ENCODE data around the gene NELL2.

Gene NELL2

DNA sequence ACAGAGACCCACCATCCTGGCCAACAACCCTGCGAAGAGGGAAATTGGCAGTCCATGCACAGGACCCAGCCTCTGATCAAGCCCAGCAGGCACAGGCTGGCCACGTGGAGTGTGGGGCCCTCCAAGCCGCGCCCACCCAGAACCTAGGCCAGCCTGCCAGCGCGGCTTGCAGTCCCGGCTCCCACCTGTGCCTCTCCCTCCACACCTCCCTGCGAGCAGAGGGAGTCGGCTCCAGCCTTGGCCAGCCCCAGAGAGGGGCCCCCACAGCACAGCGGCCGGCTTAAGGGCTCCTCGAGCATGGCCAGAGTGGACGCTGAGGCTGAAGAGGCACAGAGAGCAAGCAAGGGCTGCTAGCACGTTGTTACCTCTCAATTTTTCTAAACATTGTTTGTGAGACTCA, 373.4 kb downstream of the NELL2 start:
- WGBS, 2 donors (ENCODE audit: extremely low coverage in 2 of 2, insufficient read length in 2 of 2, insufficient replicate concordance in 1 of 2): no CpG with 5 or more reads among the region's 14 CpGs
- Histone ChIP-seq H2BK5ac (ENCODE audit: low read length) (no peak overlapping the region), H3K14ac (ENCODE audit: low read length) (peak overlapping the region; percentile 38), H3K4ac (ENCODE audit: low read length) (peak overlapping the region; percentile 53), H3K4me1 (ENCODE audit: control insufficient read depth in 2 of 2, insufficient read depth in 1 of 2, low read depth in 1 of 2, low read length in 2 of 2) (peaks cover 0 to 2% of the 10 kb centered on the region in 2 donors), H3K4me2 (ENCODE audit: insufficient read depth, low read length, poor library complexity, severe bottlenecking) (no peak overlapping the region), H3K27ac (replicated peaks; ENCODE audit: low read length) (no peak overlapping the region), H3K9ac (ENCODE audit: low read depth, low read length, poor library complexity) (no peak overlapping the region), H3K79me1 (ENCODE audit: low read depth, low read length) (no peaks in the 10 kb centered on the region), H3K23ac (ENCODE audit: low read depth, low read length, poor library complexity) (no peak overlapping the region), H3K18ac (ENCODE audit: low read length) (peak overlapping the region; percentile 76), H2AFZ (ENCODE audit: low read length) (no peak overlapping the region), H2AK5ac (ENCODE audit: low read depth, low read length) (peak overlapping the region; percentile 81), H3K4me3 (ENCODE audit: low read length in 2 of 2) (no peak overlapping the region), H2BK12ac (ENCODE audit: low read length) (peak overlapping the region; percentile 10), H4K91ac (ENCODE audit: low read depth, low read length, poor library complexity) (no peak overlapping the region), H3K36me3 (replicated peaks in 1 of 2; ENCODE audit: control insufficient read depth in 2 of 2, insufficient read depth in 2 of 2, low read length in 2 of 2) (peaks cover 0 to 8% of the 10 kb centered on the region in 2 donors), H2BK15ac (ENCODE audit: low read length) (no peak overlapping the region), H3K9me3 (replicated peaks in 1 of 2; ENCODE audit: control insufficient read depth in 2 of 2, insufficient read depth in 1 of 2, low read depth in 1 of 2, low read length in 2 of 2) (peaks cover 0 to 2% of the 10 kb centered on the region in 2 donors), H2BK120ac (ENCODE audit: low read depth, low read length) (no peak overlapping the region), H3K27me3 (ENCODE audit: control insufficient read depth in 3 of 3, insufficient read depth in 3 of 3, low read depth in 1 of 3, low read length in 3 of 3) (no peaks in the 10 kb centered on the region), H4K8ac (ENCODE audit: low read depth, low read length) (no peak overlapping the region)
- DNase-seq (ENCODE audit: low spot score): no peak

DNA sequence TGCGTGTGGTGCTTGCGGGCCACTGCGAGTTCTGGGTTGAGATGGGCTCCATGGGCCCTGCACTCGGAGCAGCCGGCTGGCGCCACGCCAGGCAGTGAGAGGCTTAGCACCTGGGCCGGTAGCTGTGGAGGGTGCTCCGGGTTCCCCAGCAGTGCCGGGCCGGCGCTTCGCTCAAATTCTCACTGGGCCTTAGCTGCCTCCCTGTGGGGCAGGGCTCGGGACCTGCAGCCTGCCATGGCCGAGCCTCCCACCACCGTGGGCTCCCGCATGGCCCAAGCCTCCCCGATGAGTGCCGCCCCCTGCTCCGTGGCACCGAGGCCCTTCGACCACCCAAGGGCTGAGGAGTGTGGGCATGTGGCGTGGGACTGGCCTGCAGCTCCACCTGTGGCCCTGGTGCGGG, 375.7 kb downstream of the NELL2 start:
- H3K4me3 ChIP-seq (ENCODE audit: low read length in 2 of 2): no peak overlapping the region
- H2BK12ac ChIP-seq (ENCODE audit: low read length): no peak overlapping the region
- no peak overlapping the region for H4K91ac ChIP-seq (ENCODE audit: low read depth, low read length, poor library complexity)
- H3K36me3 ChIP-seq (replicated peaks in 1 of 2; ENCODE audit: control insufficient read depth in 2 of 2, insufficient read depth in 2 of 2, low read length in 2 of 2): no peaks in the 10 kb centered on the region
- H3K4me1 ChIP-seq (ENCODE audit: control insufficient read depth in 2 of 2, insufficient read depth in 1 of 2, low read depth in 1 of 2, low read length in 2 of 2): no peaks in the 10 kb centered on the region
- H3K23ac ChIP-seq (ENCODE audit: low read depth, low read length, poor library complexity): no peak overlapping the region
- no peak overlapping the region for H3K4me2 ChIP-seq (ENCODE audit: insufficient read depth, low read length, poor library complexity, severe bottlenecking)
- H3K14ac ChIP-seq (ENCODE audit: low read length): peak overlapping the region; percentile 31
- no peak overlapping the region for H2AFZ ChIP-seq (ENCODE audit: low read length)
- no peak overlapping the region for H4K8ac ChIP-seq (ENCODE audit: low read depth, low read length)
- no peak for DNase-seq (ENCODE audit: low spot score)
- H3K27ac ChIP-seq (replicated peaks; ENCODE audit: low read length): no peak overlapping the region
- peaks cover 0 to 2% of the 10 kb centered on the region in 2 donors for H3K9me3 ChIP-seq (replicated peaks in 1 of 2; ENCODE audit: control insufficient read depth in 2 of 2, insufficient read depth in 1 of 2, low read depth in 1 of 2, low read length in 2 of 2)
- no peak overlapping the region for H2BK5ac ChIP-seq (ENCODE audit: low read length)
- H2AK5ac ChIP-seq (ENCODE audit: low read depth, low read length): no peak overlapping the region
- no peaks in the 10 kb centered on the region for H3K79me1 ChIP-seq (ENCODE audit: low read depth, low read length)
- no peaks in the 10 kb centered on the region for H3K27me3 ChIP-seq (ENCODE audit: control insufficient read depth in 3 of 3, insufficient read depth in 3 of 3, low read depth in 1 of 3, low read length in 3 of 3)
- no peak overlapping the region for H3K4ac ChIP-seq (ENCODE audit: low read length)
- H3K9ac ChIP-seq (ENCODE audit: low read depth, low read length, poor library complexity): no peak overlapping the region
- no CpG with 5 or more reads among the region's 24 CpGs for WGBS, 2 donors (ENCODE audit: extremely low coverage in 2 of 2, insufficient read length in 2 of 2, insufficient replicate concordance in 1 of 2)
- H2BK120ac ChIP-seq (ENCODE audit: low read depth, low read length): no peak overlapping the region
- H2BK15ac ChIP-seq (ENCODE audit: low read length): no peak overlapping the region
- H3K18ac ChIP-seq (ENCODE audit: low read length): peak overlapping the region; percentile 48

DNA sequence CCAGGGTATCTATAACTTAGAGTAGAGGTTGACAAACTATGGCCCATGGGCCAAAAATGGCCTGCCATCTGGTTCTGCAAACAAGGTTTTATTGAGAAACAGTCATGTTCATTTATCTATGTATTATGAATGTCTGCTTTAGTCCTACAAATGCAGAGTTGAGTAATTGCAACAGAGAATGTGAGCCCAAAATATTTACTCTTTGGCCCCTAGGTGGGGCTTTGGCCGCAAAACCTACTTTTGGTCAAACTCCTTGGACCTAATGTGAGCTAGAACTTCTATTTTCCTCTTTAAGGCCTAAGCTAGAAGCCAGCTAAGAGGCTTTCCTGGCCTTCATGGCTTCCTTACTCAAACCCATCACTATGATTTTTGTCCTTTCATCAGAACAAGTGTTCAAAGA, 379.1 kb downstream of the NELL2 start:
- no peak overlapping the region for H2BK12ac ChIP-seq (ENCODE audit: low read length)
- no peak overlapping the region for H4K91ac ChIP-seq (ENCODE audit: low read depth, low read length, poor library complexity)
- H3K9me3 ChIP-seq (replicated peaks in 1 of 2; ENCODE audit: control insufficient read depth in 2 of 2, insufficient read depth in 1 of 2, low read depth in 1 of 2, low read length in 2 of 2): peaks cover 2 to 3% of the 10 kb centered on the region in 2 donors
- H3K79me1 ChIP-seq (ENCODE audit: low read depth, low read length): no peaks in the 10 kb centered on the region
- no peak overlapping the region for H3K9ac ChIP-seq (ENCODE audit: low read depth, low read length, poor library complexity)
- H3K27ac ChIP-seq (replicated peaks; ENCODE audit: low read length): no peak overlapping the region
- no CpG with 5 or more reads among the region's 1 CpG for WGBS, 2 donors (ENCODE audit: extremely low coverage in 2 of 2, insufficient read length in 2 of 2, insufficient replicate concordance in 1 of 2)
- H4K8ac ChIP-seq (ENCODE audit: low read depth, low read length): no peak overlapping the region
- no peak overlapping the region for H3K4ac ChIP-seq (ENCODE audit: low read length)
- no peak for DNase-seq (ENCODE audit: low spot score)
- H3K18ac ChIP-seq (ENCODE audit: low read length): no peak overlapping the region
- H3K14ac ChIP-seq (ENCODE audit: low read length): no peak overlapping the region
- no peak overlapping the region for H3K4me3 ChIP-seq (ENCODE audit: low read length in 2 of 2)
- H3K36me3 ChIP-seq (replicated peaks in 1 of 2; ENCODE audit: control insufficient read depth in 2 of 2, insufficient read depth in 2 of 2, low read length in 2 of 2): no peaks in the 10 kb centered on the region
- no peaks in the 10 kb centered on the region for H3K4me1 ChIP-seq (ENCODE audit: control insufficient read depth in 2 of 2, insufficient read depth in 1 of 2, low read depth in 1 of 2, low read length in 2 of 2)
- no peak overlapping the region for H2AK5ac ChIP-seq (ENCODE audit: low read depth, low read length)
- H2BK5ac ChIP-seq (ENCODE audit: low read length): no peak overlapping the region
- no peaks in the 10 kb centered on the region for H3K27me3 ChIP-seq (ENCODE audit: control insufficient read depth in 3 of 3, insufficient read depth in 3 of 3, low read depth in 1 of 3, low read length in 3 of 3)
- H2BK15ac ChIP-seq (ENCODE audit: low read length): no peak overlapping the region
- no peak overlapping the region for H2BK120ac ChIP-seq (ENCODE audit: low read depth, low read length)
- H3K23ac ChIP-seq (ENCODE audit: low read depth, low read length, poor library complexity): no peak overlapping the region
- H2AFZ ChIP-seq (ENCODE audit: low read length): no peak overlapping the region
- H3K4me2 ChIP-seq (ENCODE audit: insufficient read depth, low read length, poor library complexity, severe bottlenecking): no peak overlapping the region

DNA sequence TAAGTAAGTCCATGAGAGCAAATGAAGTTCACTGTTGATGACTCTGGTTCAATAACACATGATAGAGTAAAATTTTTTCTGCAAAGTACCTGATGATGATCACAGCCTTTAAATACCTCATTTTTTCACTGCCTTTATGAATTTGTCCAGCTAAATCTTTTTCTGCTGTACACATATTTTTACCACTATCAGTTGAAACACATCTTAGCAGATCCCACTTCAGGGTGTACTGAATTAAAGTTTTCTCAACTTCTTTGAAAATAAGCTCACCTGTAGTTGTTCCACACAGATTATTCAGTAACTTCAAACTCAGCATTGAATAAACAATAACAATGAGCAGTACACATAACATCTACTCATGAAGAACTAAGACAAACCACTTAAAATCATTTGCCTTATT, 385.9 kb downstream of the NELL2 start:
- Histone ChIP-seq H3K36me3 (replicated peaks in 1 of 2; ENCODE audit: control insufficient read depth in 2 of 2, insufficient read depth in 2 of 2, low read length in 2 of 2) (no peaks in the 10 kb centered on the region), H2BK15ac (ENCODE audit: low read length) (no peak overlapping the region), H3K23ac (ENCODE audit: low read depth, low read length, poor library complexity) (no peak overlapping the region), H4K8ac (ENCODE audit: low read depth, low read length) (no peak overlapping the region), H2BK12ac (ENCODE audit: low read length) (no peak overlapping the region), H2AFZ (ENCODE audit: low read length) (no peak overlapping the region), H3K4me1 (ENCODE audit: control insufficient read depth in 2 of 2, insufficient read depth in 1 of 2, low read depth in 1 of 2, low read length in 2 of 2) (no peaks in the 10 kb centered on the region), H3K4me2 (ENCODE audit: insufficient read depth, low read length, poor library complexity, severe bottlenecking) (no peak overlapping the region), H2BK5ac (ENCODE audit: low read length) (no peak overlapping the region), H3K4me3 (ENCODE audit: low read length in 2 of 2) (no peak overlapping the region), H3K9ac (ENCODE audit: low read depth, low read length, poor library complexity) (no peak overlapping the region), H4K91ac (ENCODE audit: low read depth, low read length, poor library complexity) (no peak overlapping the region), H3K79me1 (ENCODE audit: low read depth, low read length) (no peaks in the 10 kb centered on the region), H2AK5ac (ENCODE audit: low read depth, low read length) (no peak overlapping the region), H3K4ac (ENCODE audit: low read length) (no peak overlapping the region), H3K14ac (ENCODE audit: low read length) (no peak overlapping the region), H3K27me3 (ENCODE audit: control insufficient read depth in 3 of 3, insufficient read depth in 3 of 3, low read depth in 1 of 3, low read length in 3 of 3) (no peaks in the 10 kb centered on the region), H3K18ac (ENCODE audit: low read length) (no peak overlapping the region), H2BK120ac (ENCODE audit: low read depth, low read length) (no peak overlapping the region), H3K27ac (replicated peaks; ENCODE audit: low read length) (no peak overlapping the region), H3K9me3 (replicated peaks in 1 of 2; ENCODE audit: control insufficient read depth in 2 of 2, insufficient read depth in 1 of 2, low read depth in 1 of 2, low read length in 2 of 2) (peaks cover 2 to 5% of the 10 kb centered on the region in 2 donors)
- DNase-seq (ENCODE audit: low spot score): no peak
